Neural cell (in vitro differentiated cells): ENCODE data around the gene COL15A1. TPM values are rescaled to one million over a fixed set of nuclear protein-coding genes. Genes with fewer than 3 reads are reported as not detected.

Experiments
- H2AFZ ChIP-seq: fragments of 200-600, 300-800 bp; sonication (generic), shearing (Covaris generic); 2 replicates; pipeline ENCODE4 v1.6.0; 2014; ENCODE audit warnings: low read depth, mild to moderate bottlenecking, antibody characterized with exemption, low read length, moderate library complexity
- H3F3A ChIP-seq: fragments of 200-600 bp; shearing (Covaris generic); 2 replicates; pipeline ENCODE4 v1.6.1; 2016; ENCODE audit warnings: mild to moderate bottlenecking, moderate library complexity, mixed read lengths, antibody characterized with exemption, low read length; ENCODE audit not compliant: insufficient read depth, poor library complexity, severe bottlenecking
- H3K27ac ChIP-seq: fragments of 200-600, 300-800 bp; sonication (generic), shearing (Covaris generic); 2 replicates; pipeline ENCODE4 v1.5.1; 2014; ENCODE audit warnings: mild to moderate bottlenecking, low read length, moderate library complexity
- H3K27me3 ChIP-seq: fragments of 300-800, 200-600 bp; sonication (generic), shearing (Covaris generic); 2 replicates; pipeline ENCODE4 v1.6.0; 2014; ENCODE audit warnings: mild to moderate bottlenecking, low read depth, low read length, moderate library complexity; ENCODE audit not compliant: insufficient read depth
- H3K36me3 ChIP-seq: fragments of 300-800, 200-600 bp; sonication (generic), shearing (Covaris generic); 2 replicates; pipeline ENCODE4 v1.5.1; 2014; ENCODE audit warnings: mild to moderate bottlenecking, antibody characterized with exemption, low read length, moderate library complexity; ENCODE audit not compliant: insufficient read depth
- H3K4me2 ChIP-seq: fragments of 300-800, 200-600 bp; sonication (generic), shearing (Covaris generic); 2 replicates; pipeline ENCODE4 v1.6.0; 2014; ENCODE audit warnings: mild to moderate bottlenecking, low read length
- H3K4me3 ChIP-seq: fragments of 300-800, 200-600 bp; sonication (generic), shearing (Covaris generic); 2 replicates; pipeline ENCODE4 v1.5.1; 2014; ENCODE audit warnings: mild to moderate bottlenecking, low read length, moderate library complexity
- H3K79me2 ChIP-seq: fragments of 200-600 bp; shearing (Covaris generic); replicated peaks from 2 replicates; pipeline ENCODE4 v1.6.0; 2014; ENCODE audit warnings: mild to moderate bottlenecking, low read length, moderate library complexity; ENCODE audit not compliant: insufficient read depth
- H3K9ac ChIP-seq: fragments of 300-800, 200-600 bp; sonication (generic), shearing (Covaris generic); 2 replicates; pipeline ENCODE4 v1.6.1; 2016; ENCODE audit warnings: mild to moderate bottlenecking, low read length, mixed read lengths
- H3K9me2 ChIP-seq: fragments of 200-600 bp; shearing (Covaris generic); 2 replicates; pipeline ENCODE4 v1.6.1; 2016; ENCODE audit warnings: mild to moderate bottlenecking, low read length, mixed read lengths; ENCODE audit not compliant: insufficient read depth
- H3K9me3 ChIP-seq: fragments of 200-600, 300-800 bp; sonication (generic), shearing (Covaris generic); 2 replicates; pipeline ENCODE4 v1.6.1; 2016; ENCODE audit warnings: mild to moderate bottlenecking, mixed run types, low read length, moderate library complexity, mixed read lengths
- H4K20me1 ChIP-seq: fragments of 200-600 bp; shearing (Covaris generic); 2 replicates; pipeline ENCODE4 v1.6.1; 2016; ENCODE audit warnings: mild to moderate bottlenecking, mixed run types; ENCODE audit not compliant: insufficient read depth
- CTCF ChIP-seq: fragments of 450-650 bp; IDR thresholded peaks from 2 replicates; pipeline ENCODE4 v1.5.1; 2014; ENCODE audit warnings: antibody characterized with exemption, mild to moderate bottlenecking, moderate library complexity; ENCODE audit not compliant: poor library complexity, severe bottlenecking
- EP300 ChIP-seq: fragments of 450-650 bp; conservative IDR thresholded peaks from 2 replicates; pipeline ENCODE4 v1.6.1; 2014; ENCODE audit warnings: antibody characterized with exemption, mild to moderate bottlenecking, moderate library complexity; ENCODE audit not compliant: poor library complexity, severe bottlenecking
- EZH2 ChIP-seq: fragments of 200-600, 300-800 bp; shearing (Covaris generic), sonication (generic); IDR thresholded peaks from 2 replicates; pipeline ENCODE4 v1.6.1; 2014; ENCODE audit warnings: antibody characterized with exemption, low read length, borderline replicate concordance, mild to moderate bottlenecking; ENCODE audit not compliant: insufficient read depth, poor library complexity, severe bottlenecking
- MXI1 ChIP-seq: fragments of 450-650 bp; conservative IDR thresholded peaks from 2 replicates; pipeline ENCODE4 v1.6.1; 2014; ENCODE audit warnings: antibody characterized with exemption, mild to moderate bottlenecking; ENCODE audit not compliant: poor library complexity, severe bottlenecking
- POLR2AphosphoS5 ChIP-seq: IDR thresholded peaks from 2 replicates; pipeline ENCODE4 v1.6.1; 2012
- RAD21 ChIP-seq: fragments of 450-650 bp; conservative IDR thresholded peaks from 2 replicates; pipeline ENCODE4 v1.6.1; 2014; ENCODE audit warnings: antibody characterized with exemption, mild to moderate bottlenecking, moderate library complexity
- REST ChIP-seq: IDR thresholded peaks from 2 replicates; pipeline ENCODE4 v1.6.1; 2012; ENCODE audit warnings: borderline replicate concordance
- SMC3 ChIP-seq: fragments of 450-650 bp; conservative IDR thresholded peaks from 2 replicates; pipeline ENCODE4 v1.6.1; 2014; ENCODE audit warnings: antibody characterized with exemption, mild to moderate bottlenecking, moderate library complexity; ENCODE audit not compliant: poor library complexity
- TAF1 ChIP-seq: IDR thresholded peaks from 2 replicates; pipeline ENCODE4 v1.6.1; 2012; ENCODE audit warnings: low read depth
- polyA plus RNA-seq: library from polyadenylated mRNA; depleted of rRNA; stranded (reverse); fragments of >200 nt; gene quantifications from 2 replicates; pipeline ENCODE4 v1.2.3, GENCODE V29; 2014

The COL15A1 gene
- polyA plus RNA-seq, 1 donor from 2014 or later, result 2.8 TPM

GRCh38 chr9:99015448-99015847, 71.7 kb downstream of the COL15A1 start:
- H3K79me2 ChIP-seq, result no peaks in the 10 kb centered on the region
- no peak overlapping the region for H3K4me3 ChIP-seq
- no peak overlapping the region for H3K4me2 ChIP-seq
- H2AFZ ChIP-seq, result no peak overlapping the region
- no peak overlapping the region for H3K9ac ChIP-seq
- H3K27me3 ChIP-seq, result no peaks in the 10 kb centered on the region
- no peaks in the 10 kb centered on the region for H3K9me2 ChIP-seq
- no peaks in the 10 kb centered on the region for H3F3A ChIP-seq
- H3K9me3 ChIP-seq, result no peaks in the 10 kb centered on the region
- TF ChIP-seq MXI1 (no peak), RAD21 (no peak), REST (no peak), SMC3 (no peak), EZH2 (no peak), EP300 (no peak), TAF1 (no peak), POLR2AphosphoS5 (no peak), CTCF (no peak)
- no peaks in the 10 kb centered on the region for H4K20me1 ChIP-seq
- H3K27ac ChIP-seq, result no peak overlapping the region
- H3K36me3 ChIP-seq, result no peaks in the 10 kb centered on the region

- H3K79me2 ChIP-seq, result no peaks in the 10 kb centered on the region
- H3K27me3 ChIP-seq, result no peaks in the 10 kb centered on the region
- H3K4me3 ChIP-seq, result no peak overlapping the region
- no peaks in the 10 kb centered on the region for H3K36me3 ChIP-seq
- TF ChIP-seq TAF1, result no peak
- TF ChIP-seq MXI1, result no peak
- no peak for TF ChIP-seq POLR2AphosphoS5
- no peak for TF ChIP-seq EP300
- no peak for TF ChIP-seq RAD21
- TF ChIP-seq REST, result no peak
- no peak for TF ChIP-seq CTCF
- no peak for TF ChIP-seq SMC3
- no peak for TF ChIP-seq EZH2
- no peaks in the 10 kb centered on the region for H3F3A ChIP-seq
- no peak overlapping the region for H3K4me2 ChIP-seq
- no peaks in the 10 kb centered on the region for H4K20me1 ChIP-seq
- no peaks in the 10 kb centered on the region for H3K9me2 ChIP-seq
- no peaks in the 10 kb centered on the region for H3K9me3 ChIP-seq
- no peak overlapping the region for H3K27ac ChIP-seq
- no peak overlapping the region for H2AFZ ChIP-seq
- H3K9ac ChIP-seq, result no peak overlapping the region
Observed at GRCh38 chr9:99015890-99016289, 72.2 kb downstream of the COL15A1 start.
